Measurements from ENCODE around the gene CHCHD6. TPM values are rescaled to one million over a fixed set of nuclear protein-coding genes. Genes with fewer than 3 reads are reported as not detected.

Gene CHCHD6
- total RNA-seq, 1 experiment from 2014 or later, result 33.0 TPM

DNA sequence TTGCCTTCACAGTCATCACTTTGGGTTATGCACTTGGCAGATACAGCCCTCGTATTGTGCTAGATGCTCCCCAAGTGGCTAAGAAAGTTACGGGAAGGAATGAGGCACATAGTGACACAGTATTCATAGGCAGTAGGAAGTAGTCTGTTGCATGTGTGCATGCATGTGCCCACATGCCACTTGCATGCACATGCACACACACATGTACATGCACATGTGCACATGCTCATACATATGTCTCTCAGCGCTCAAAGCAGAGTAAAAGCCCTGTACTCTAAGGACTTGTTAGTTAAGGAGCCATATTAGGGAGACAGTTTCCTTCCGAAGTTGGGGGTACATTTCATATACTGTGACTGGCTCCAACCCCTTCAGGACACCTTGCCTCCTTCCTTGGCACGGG is 128.9 kb downstream of the CHCHD6 start:
- no peak for ATAC-seq
- intact Hi-C loops (cut with micrococcal nuclease), result no loop called here
- no peaks in the 10 kb centered on the region for H3K9me3 ChIP-seq (ENCODE audit: low read length)
- no peaks in the 10 kb centered on the region for H3K79me2 ChIP-seq (ENCODE audit: low read length)
- H4K20me1 ChIP-seq (ENCODE audit: low read length), result no peaks in the 10 kb centered on the region
- peaks cover 17% of the 10 kb centered on the region for H3K4me1 ChIP-seq (ENCODE audit: insufficient read depth, low read length)
- TF ChIP-seq EZH2 (IDR thresholded peaks at IDR 0.05; ENCODE audit: low read length, unreplicated experiment), result no peak
- TF ChIP-seq CTCF (conservative IDR thresholded peaks at IDR 0.05; ENCODE audit: low read depth, low read length), result no peak
- TF ChIP-seq EZH2phosphoT487 (IDR thresholded peaks at IDR 0.05; ENCODE audit: borderline replicate concordance, low read length), result no peak
- no TSS peak for BruUV-seq (replicated peaks)
- no peak overlapping the region for H3K4me3 ChIP-seq (ENCODE audit: low read length)
- no peaks in the 10 kb centered on the region for H3F3A ChIP-seq (ENCODE audit: low read length, unreplicated experiment)
- no peak overlapping the region for H3K4me2 ChIP-seq (ENCODE audit: low read length)
- no peaks in the 10 kb centered on the region for H3K36me3 ChIP-seq (ENCODE audit: low read depth, low read length)
- H3K9ac ChIP-seq (ENCODE audit: low read length), result no peak overlapping the region
- ChIA-PET CTCF (no interaction called here), POLR2A (ENCODE audit: unreplicated experiment) (no interaction called here)
- H3K27me3 ChIP-seq (ENCODE audit: low read length), result no peaks in the 10 kb centered on the region
- H2AFZ ChIP-seq (ENCODE audit: low read length), result no peak overlapping the region
- H3K27ac ChIP-seq (ENCODE audit: low read length), result no peak overlapping the region
- no peaks in the 10 kb centered on the region for H3K9me2 ChIP-seq (replicated peaks; ENCODE audit: low read length)
- no peak for DNase-seq

DNA sequence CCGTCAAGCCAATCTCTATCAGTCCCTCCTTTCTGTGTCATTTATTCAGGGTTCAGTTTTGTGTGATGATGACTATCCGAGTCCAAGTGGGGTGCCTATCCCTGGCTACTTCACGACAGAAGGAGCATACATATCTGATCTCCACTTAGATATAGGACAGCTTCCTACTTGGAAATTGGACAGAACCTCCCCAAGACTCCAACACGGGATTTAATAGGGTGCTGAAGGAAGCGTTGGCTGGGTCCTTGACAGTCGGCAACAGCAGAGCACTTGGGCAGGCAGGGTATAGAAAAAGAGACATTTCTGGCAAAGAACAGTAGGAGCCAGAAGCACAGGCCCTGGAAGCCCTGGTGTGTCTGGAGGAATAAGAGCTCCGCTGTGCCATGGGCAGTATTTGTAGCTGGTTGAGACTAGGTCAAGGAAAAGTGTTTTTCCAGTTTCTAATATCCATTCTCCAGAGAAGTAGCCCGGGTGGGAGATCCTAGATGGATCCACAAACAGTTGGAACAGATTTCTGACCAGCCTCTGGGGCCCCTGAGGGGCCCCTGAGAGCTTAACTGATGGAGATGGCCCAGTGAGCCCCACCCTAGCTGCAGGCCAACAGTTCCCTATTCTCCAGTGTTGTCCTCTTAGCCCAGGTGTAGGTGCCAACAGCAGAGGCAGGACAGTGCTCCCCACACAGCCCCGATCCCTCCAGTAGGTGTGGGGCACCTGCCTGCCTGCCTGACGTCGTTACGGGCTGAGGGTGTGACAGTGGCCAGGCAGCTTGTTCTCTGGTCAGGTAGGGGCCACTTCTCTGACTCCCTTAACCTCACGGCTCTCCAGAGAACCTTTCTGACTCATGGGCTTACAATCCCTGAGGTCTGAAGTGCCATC is 130.8 kb downstream of the CHCHD6 start:
- H3K27ac ChIP-seq (ENCODE audit: low read length), result peak overlapping the region; percentile 61
- peak; percentile 80 for ATAC-seq
- peak; percentile 44 for DNase-seq

More for the DNA sequence above, 130.8 kb downstream of the CHCHD6 start:
- no TSS peak for BruUV-seq (replicated peaks)
- Histone ChIP-seq H3K9me2 (replicated peaks; ENCODE audit: low read length) (no peaks in the 10 kb centered on the region), H3K4me2 (ENCODE audit: low read length) (peak overlapping the region; percentile 43), H3K27me3 (ENCODE audit: low read length) (no peaks in the 10 kb centered on the region), H3K9ac (ENCODE audit: low read length) (no peak overlapping the region), H2AFZ (ENCODE audit: low read length) (no peak overlapping the region), H4K20me1 (ENCODE audit: low read length) (no peaks in the 10 kb centered on the region), H3K4me1 (ENCODE audit: insufficient read depth, low read length) (peaks cover 17% of the 10 kb centered on the region), H3K9me3 (ENCODE audit: low read length) (no peaks in the 10 kb centered on the region), H3K4me3 (ENCODE audit: low read length) (no peak overlapping the region), H3K79me2 (ENCODE audit: low read length) (no peaks in the 10 kb centered on the region), H3K36me3 (ENCODE audit: low read depth, low read length) (no peaks in the 10 kb centered on the region), H3F3A (ENCODE audit: low read length, unreplicated experiment) (no peaks in the 10 kb centered on the region)
- TF ChIP-seq EZH2phosphoT487 (IDR thresholded peaks at IDR 0.05; ENCODE audit: borderline replicate concordance, low read length) (no peak), EZH2 (IDR thresholded peaks at IDR 0.05; ENCODE audit: low read length, unreplicated experiment) (no peak), CTCF (conservative IDR thresholded peaks at IDR 0.05; ENCODE audit: low read depth, low read length) (no peak)
- ChIA-PET POLR2A (ENCODE audit: unreplicated experiment) (no interaction called here), CTCF (no interaction called here)
- intact Hi-C loops (cut with micrococcal nuclease), result loop anchor here (5.0 kb wide), 2 partner anchors 83 to 147 kb away; partner anchors contain the start of gene PLXNA1

Measured in PC-3 (cell line).